Heart left ventricle (tissue), 13 donors: ENCODE results near the gene HMGN4.

Experiments
- CTCF ChIP-seq, 12 donors: fragments of 200-600 bp; sonication (generic) in 4 of 12; IDR thresholded peaks; one replicate each; pipeline versions ENCODE4 v1.5.0 to v1.8.0; 2018 to 2022; ENCODE audit warnings: antibody characterized with exemption in 12 of 12, mild to moderate bottlenecking in 5 of 12
- POLR2A ChIP-seq, 2 donors: fragments of 450-650 bp; IDR thresholded peaks; one replicate each; pipeline ENCODE4 v1.6.1; 2017; ENCODE audit warnings: antibody characterized with exemption in 2 of 2, mild to moderate bottlenecking in 2 of 2, moderate library complexity in 2 of 2
- donor health status: ischemic (EF 13 %, LVEDD 7.1; RV severe dilation, severe dysfunction).
- donor health status: DM: no; HTN: yes; CAD: no.
- donor health status: DM: no; HTN: no; CAD: no.
- donor health status: ischemic (EF 25% LVEDD 6.9; RV normal size, moderate dysfunction).
- donor health status: ischemic (EF 25% LVEDD 5.7; RV mildly dilated, moderate dysfunction).
- donor health status: ischemic (EF 35%, LVEDD 5.7; RV mildly dilated, moderate dysfunction).
- donor health status: nonischemic (EF 11% LVEDD 7.7; RV severe dilation, severe dysfunction).
- donor health status: DM: yes; HTN: yes; CAD: no.
- donor health status: PGD.
- donor health status: ischemic (EF 29% LVEDD 5.4; RV normal size, mild dysfunction).
- donor health status: nonischemic (EF 23%, LVEDD 6.1; RV moderate dilation, normal function).

DNA sequence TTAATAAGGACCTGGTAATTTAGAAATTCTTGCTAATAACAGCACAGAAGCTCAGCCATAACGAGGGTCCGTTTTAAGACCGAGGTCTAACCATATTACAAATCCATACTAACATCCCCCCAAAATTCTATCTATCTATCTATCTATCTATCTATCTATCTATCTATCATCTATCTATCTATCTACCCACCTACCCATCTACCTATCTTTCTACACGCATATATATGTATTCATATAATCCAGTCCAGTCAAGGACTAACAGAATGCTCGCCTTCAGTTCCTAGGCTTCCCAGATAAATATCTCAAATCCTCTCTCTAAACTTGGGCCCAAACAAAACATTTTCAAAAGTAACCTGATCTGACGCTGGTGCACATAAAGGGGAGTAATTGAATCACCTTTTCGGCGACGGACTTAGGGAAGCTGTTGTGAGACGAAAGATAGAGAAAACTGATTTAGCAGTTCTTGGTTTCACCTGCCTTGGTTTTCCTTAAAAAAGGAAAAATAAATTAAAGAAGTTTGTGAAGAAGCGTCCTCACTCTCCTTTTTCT is 14.5 kb downstream of the HMGN4 start:
- no peak for TF ChIP-seq POLR2A (IDR thresholded peaks at IDR 0.05)
- no peak for TF ChIP-seq CTCF (IDR thresholded peaks at IDR 0.05)
